Activated CD4-positive, CD25-positive, alpha-beta regulatory T cell (primary cell): ENCODE results near the gene MPDU1.

Experiments used
- DNase-seq, 4 experiments: peaks; one replicate each; lab custom pipeline; 2025; lab: John Stamatoyannopoulos, UW

MPDU1 gene

DNA sequence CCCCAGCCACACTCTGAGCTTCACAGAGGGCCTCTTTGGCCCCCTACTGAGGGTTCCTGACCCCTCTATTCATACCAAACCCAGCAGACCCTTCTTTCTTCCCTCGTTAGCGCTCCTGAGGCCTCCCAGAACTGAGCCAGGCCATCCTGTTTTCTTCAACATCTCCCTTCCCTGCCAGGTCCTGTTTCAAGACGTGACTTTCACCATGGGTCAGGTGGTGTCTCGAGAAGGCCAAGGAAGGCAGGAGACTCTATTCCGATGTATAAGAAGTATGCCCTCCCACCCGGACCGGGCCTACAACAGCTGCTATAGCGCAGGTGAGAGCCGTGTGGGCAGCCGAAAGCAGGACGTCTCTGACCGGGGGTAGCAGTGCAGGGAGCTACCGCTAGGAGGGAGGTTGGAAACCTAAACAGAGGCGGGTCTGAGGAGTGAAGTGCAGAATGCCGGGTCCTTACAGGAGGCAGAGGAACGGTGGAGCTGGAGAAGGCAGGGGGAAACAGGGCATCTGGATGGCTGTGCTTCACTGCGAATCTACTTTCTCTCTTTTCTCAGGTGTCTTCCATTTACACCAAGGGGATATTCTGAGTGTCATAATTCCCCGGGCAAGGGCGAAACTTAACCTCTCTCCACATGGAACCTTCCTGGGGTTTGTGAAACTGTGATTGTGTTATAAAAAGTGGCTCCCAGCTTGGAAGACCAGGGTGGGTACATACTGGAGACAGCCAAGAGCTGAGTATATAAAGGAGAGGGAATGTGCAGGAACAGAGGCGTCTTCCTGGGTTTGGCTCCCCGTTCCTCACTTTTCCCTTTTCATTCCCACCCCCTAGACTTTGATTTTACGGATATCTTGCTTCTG, 23.3 kb upstream of the MPDU1 start:
- DNase-seq, result peak in 1 of 4 experiments; percentile 23

GRCh38 chr17:7561028-7561575, 22.6 kb upstream of the MPDU1 start:
- DNase-seq, result peak; percentile 59 to 71 (median 63)

- peak; percentile 76 to 82 (median 80) for DNase-seq
Measured at GRCh38 chr17:7561589-7562207, 22.0 kb upstream of the MPDU1 start, which contains the start of gene SENP3. TSS of gene SENP3 (plus strand) at chr17:7561919. CDS start at chr17:7563077, 1,158 bp downstream.

DNA sequence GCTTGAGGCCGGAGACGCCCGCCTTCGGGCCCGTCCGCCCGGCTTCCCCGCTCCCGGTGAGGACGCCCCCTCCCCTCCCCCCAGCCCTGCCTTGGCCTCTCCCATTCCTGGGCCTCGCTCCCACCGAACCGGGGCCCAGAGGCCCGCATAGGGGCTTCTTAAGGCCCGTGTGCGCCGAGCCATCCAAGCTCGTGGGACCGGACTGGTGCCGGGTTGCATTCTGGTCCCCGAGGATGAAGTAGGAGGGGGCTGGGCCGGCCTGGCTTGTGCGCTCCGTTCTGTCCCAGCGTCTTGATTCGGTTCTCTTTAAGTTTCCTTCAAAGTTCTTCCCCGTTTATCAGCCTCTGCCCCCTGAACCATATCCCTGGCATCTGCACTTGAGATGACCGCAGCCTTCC, 21.4 kb upstream of the MPDU1 start:
- no peak for DNase-seq

DNA sequence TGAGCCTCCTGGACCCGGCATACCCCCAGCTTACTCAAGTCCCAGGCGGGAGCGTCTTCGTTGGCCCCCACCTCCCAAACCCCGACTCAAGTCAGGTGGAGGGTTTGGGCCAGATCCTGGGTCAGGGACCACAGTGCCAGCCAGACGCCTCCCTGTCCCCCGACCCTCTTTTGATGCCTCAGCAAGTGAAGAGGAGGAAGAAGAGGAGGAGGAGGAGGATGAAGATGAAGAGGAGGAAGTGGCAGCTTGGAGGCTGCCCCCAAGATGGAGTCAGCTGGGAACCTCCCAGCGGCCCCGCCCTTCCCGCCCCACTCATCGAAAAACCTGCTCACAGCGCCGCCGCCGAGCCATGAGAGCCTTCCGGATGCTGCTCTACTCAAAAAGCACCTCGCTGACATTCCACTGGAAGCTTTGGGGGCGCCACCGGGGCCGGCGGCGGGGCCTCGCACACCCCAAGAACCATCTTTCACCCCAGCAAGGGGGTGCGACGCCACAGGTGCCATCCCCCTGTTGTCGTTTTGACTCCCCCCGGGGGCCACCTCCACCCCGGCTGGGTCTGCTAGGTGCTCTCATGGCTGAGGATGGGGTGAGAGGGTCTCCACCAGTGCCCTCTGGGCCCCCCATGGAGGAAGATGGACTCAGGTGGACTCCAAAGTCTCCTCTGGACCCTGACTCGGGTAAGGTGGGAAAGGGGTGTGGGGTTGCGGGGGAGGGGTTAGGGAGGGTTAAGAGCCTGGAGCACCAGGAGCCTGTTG, 20.4 kb upstream of the MPDU1 start:
- DNase-seq, result no peak

DNA sequence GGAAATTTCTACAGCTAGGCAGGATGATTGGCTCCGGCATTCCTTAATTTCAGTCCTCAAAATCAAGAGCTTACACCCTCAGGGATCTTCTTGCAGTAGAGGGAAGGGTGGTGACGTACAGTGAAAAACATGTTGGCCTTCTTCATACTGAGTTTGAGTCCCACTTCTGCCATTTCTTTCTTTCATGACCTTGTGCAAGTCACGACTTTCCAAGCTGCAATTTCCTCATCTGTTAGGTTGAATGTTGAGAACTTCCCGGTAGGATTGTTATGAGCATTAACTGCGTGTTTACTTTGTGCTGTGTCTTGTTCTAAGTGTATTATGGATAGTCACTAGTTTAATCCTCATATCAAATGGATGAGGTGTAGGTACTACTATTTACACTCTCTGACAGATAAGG, 14.1 kb upstream of the MPDU1 start:
- DNase-seq, result no peak

GRCh38 chr17:7570351-7570750, 13.3 kb upstream of the MPDU1 start:
- no peak for DNase-seq

DNA sequence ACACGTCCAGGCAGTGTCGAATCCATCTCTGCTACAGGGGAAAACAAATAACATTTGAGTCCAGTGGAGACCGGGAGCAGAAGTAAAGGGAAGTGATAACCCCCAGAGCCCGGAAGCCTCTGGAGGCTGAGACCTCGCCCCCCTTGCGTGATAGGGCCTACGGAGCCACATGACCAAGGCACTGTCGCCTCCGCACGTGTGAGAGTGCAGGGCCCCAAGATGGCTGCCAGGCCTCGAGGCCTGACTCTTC, 11.4 kb upstream of the MPDU1 start:
- DNase-seq, result no peak

DNA sequence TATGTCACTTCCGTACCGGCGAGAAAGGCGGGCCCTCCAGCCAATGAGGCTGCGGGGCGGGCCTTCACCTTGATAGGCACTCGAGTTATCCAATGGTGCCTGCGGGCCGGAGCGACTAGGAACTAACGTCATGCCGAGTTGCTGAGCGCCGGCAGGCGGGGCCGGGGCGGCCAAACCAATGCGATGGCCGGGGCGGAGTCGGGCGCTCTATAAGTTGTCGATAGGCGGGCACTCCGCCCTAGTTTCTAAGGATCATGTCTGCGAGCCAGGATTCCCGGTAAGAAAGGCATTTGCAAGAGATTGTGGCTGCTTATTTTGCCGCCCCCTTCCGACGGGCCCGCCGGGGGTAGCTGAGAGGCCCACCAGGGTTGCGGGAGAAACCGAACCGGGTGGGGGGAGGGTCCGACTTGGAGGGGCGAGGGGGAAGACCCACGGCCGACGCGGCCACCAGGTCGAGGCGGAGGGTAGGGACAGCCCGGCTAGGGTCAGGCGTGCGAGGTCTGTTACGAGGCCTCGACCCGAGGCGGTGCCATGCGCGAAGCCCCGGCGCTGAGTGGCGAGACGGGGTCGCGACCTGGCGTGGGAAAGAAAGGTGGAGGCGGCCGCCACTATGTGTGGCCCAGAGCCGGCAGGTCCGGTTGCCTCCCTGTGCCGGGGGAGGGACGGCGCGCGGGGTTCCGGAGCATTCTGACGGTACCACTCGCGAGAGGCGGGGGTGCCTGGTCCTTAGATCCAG, 10.9 kb upstream of the MPDU1 start:
- peak; percentile 97 to 99 (median 99) for DNase-seq

DNA sequence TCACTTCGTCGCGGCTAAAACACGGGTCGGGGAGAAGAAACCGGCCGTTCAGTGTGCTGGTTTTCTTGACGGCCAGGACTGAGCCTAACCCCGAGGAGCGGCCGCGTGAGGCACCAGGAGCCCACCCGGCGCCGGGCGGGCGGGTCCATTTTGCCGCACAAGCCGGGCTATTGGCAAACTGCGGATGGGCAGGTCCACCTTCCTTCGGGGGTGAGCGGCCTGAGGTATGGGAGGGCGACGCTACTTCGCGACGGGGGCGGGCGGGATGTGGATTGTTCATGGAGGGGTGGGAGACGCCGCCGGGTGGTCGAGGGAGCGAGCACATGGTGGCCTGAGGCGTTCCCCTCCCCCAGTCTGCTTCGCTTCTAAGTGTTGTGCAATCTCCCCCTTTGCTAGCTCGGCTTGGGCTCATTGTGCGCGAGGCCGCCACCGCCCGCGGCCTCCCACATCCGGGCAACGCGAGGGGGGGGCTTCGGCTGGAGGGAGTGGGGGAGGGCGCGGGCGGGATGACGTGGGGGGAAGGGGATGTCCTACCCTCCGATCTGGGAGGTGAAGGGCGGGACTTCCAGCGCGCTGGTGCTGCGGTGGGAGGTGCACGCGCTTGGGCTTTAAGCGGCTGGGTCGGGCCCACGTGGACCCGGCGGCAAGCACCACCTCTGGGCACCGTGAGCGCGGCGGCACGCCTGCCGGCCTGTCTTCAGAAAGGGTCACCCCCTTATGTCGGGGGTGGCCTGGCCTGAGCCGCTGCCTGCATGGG, 10.2 kb upstream of the MPDU1 start:
- DNase-seq, result peak; percentile 79 to 92 (median 86)

GRCh38 chr17:7574176-7574953, 9.3 kb upstream of the MPDU1 start:
- no peak for DNase-seq

DNA sequence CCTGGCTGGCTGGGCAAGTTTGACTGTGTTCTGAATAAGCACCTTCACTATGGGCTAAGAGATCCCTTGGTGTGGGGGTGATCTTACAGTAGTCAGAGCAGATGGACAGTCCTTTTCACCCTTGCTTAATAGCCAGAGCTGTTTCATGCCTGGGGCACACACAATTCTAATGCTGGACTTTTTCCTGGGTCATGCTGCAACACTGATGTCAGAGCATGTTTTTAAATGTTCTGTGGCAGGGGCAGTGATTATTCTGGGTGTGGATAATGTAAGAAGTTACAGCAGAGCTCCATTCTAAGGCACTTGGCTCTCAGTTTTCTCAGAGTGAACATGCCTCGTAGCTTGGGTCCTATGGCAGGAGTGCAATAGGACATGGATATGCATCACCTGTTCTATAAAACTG, 8.2 kb upstream of the MPDU1 start:
- DNase-seq, result no peak

DNA sequence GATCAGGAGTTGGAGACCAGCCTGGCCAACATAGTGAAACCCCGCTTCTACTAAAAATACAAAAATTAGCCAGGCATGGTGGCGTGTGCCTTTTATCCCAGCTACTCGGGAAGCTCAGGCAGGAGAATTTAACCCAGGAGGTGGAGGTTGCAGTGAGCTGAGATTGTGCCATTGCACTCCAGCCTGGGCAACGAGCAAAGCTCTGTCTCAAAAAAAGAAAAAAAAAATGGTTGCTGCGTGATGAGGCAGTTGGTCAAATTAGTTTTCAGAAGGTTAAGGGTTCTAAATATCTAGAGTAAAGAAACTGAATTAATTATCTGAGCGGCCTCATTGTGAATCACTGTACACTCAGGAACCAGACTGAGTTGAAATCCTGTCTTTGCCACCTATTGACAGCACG, 7.7 kb upstream of the MPDU1 start:
- no peak for DNase-seq

DNA sequence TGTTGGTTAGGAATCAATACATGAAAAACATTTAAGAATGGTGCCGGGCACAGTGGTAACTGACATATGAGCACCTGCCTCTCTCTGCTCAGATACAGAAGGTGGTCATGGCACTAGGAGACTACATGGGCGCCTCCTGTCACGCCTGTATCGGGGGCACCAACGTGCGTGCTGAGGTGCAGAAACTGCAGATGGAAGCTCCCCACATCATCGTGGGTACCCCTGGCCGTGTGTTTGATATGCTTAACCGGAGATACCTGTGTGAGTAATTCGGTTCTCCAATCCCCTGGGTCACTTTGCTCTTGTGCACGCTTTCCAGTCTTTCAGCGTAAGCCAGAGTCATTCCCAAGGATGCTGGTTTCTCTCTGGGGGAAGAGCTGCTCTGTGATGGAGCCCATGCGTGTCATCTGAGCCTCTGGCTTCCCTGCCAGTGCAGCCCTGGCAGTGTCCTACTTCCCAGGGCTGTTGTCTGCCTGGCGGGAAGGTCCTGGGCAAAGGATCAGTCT, 7.2 kb upstream of the MPDU1 start:
- no peak for DNase-seq

DNA sequence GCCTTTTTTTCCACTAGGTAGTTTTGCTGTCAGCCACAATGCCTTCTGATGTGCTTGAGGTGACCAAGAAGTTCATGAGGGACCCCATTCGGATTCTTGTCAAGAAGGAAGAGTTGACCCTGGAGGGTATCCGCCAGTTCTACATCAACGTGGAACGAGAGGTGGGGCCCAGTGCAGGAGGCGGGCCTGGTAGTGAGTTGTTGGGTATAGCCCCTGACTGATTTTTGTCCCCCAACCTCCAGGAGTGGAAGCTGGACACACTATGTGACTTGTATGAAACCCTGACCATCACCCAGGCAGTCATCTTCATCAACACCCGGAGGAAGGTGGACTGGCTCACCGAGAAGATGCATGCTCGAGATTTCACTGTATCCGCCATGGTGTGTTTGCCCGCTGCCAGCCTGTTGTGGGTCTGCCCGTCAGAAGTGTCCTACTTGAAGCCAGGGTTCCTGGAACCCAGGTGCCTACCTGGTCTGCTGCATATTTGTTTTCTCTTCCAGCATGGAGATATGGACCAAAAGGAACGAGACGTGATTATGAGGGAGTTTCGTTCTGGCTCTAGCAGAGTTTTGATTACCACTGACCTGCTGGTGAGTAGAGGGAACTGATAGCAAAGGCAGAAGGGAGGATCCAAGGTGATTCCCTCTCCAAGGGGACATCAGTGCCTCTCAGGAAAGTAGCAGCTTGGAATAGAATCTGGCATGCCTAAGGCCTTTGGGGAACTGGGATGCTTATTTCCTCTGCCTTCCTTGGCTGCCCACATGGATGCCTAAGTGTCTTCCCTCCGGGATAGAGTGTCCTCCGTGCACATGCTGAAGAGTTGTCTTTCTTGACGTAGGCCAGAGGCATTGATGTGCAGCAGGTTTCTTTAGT, 6.1 kb upstream of the MPDU1 start:
- DNase-seq, result no peak

GRCh38 chr17:7579001-7579833, 4.4 kb upstream of the MPDU1 start, which contains the start of gene CD68:
TSS of gene CD68 (plus strand) at chr17:7579638. CDS start at chr17:7579678, 40 bp downstream.
- peak in 3 of 4 experiments; percentile 33 to 58 (median 35) for DNase-seq

GRCh38 chr17:7579834-7580603, 3.6 kb upstream of the MPDU1 start:
- no peak for DNase-seq
